GM12878 (cell line): Measurements from ENCODE around the gene HEATR9. TPM values are rescaled to one million over a fixed set of nuclear protein-coding genes. Genes with fewer than 3 reads are reported as not detected.

ENCODE experiments used
- ATAC-seq: fragments of 200-7000 bp; cut with Tn5 transposase; 3 replicates; pipeline ENCODE4 v1.9.1; 2020; ENCODE audit warnings: mild to moderate bottlenecking, moderate library complexity
- BruUV-seq: library from RNA; stranded (reverse); fragments of 400-500 nt; replicated peaks from 2 replicates; lab custom pipeline; 2021; lab: Mats Ljungman, UMichigan
- CTCF ChIA-PET: fragments of 300-600 bp; sonication (Branson Sonifier 250); formaldehyde crosslinking; extraction: SDS; loops from one replicate; lab custom pipeline; 2021; ENCODE audit warnings: inconsistent platforms; lab: Yijun Ruan, JAX
- POLR2A ChIA-PET: fragments of 350-600 bp; formaldehyde crosslinking; extraction: SDS; loops from one replicate; lab custom pipeline; 2021; ENCODE audit warnings: inconsistent platforms; lab: Charles Lee
- RAD21 ChIA-PET: fragments of 300-600 bp; sonication (Branson Sonifier 250); formaldehyde crosslinking; loops from one replicate; lab custom pipeline; 2023; ENCODE audit warnings: antibody characterized with exemption; ENCODE audit not compliant: unreplicated experiment; lab: Charles Lee
- SMC1A ChIA-PET: fragments of 300-600 bp; sonication (Branson Sonifier 250); formaldehyde crosslinking; loops from one replicate; lab custom pipeline; 2023; ENCODE audit not compliant: unreplicated experiment, uncharacterized antibody; lab: Charles Lee
- DNase-seq: peaks from one replicate; pipeline ENCODE4 v3.0.0-alpha.2; 2011; ENCODE audit warnings: low read depth, low spot score
- FAIRE-seq: peaks from 3 replicates; lab custom pipeline; 2011; peaks lifted over from hg19 to GRCh38; lab: Jason Lieb, UNC
- H2AFZ ChIP-seq: 2 replicates; pipeline ENCODE4 v1.6.0; 2011; ENCODE audit warnings: low read depth, low read length, control low read depth; ENCODE audit not compliant: control insufficient read depth
- H3K27ac ChIP-seq: 2 replicates; pipeline ENCODE4 v1.5.1; 2011; ENCODE audit warnings: control low read depth; ENCODE audit not compliant: control insufficient read depth, insufficient read depth
- H3K27me3 ChIP-seq, 2 experiments: replicated peaks in 1 of 2; 2 replicates each; pipeline versions ENCODE4 v1.6.0 to v1.6.1; 2011; ENCODE audit warnings: low read length in 1 of 2; ENCODE audit not compliant: control insufficient read depth in 2 of 2, insufficient read depth in 2 of 2
- H3K36me3 ChIP-seq, 2 experiments: 2 replicates each; pipeline ENCODE4 v1.5.1; 2011; ENCODE audit warnings: low read length in 1 of 2; ENCODE audit not compliant: control insufficient read depth in 2 of 2, insufficient read depth in 2 of 2
- H3K4me1 ChIP-seq: 2 replicates; pipeline ENCODE4 v1.6.1; 2011; ENCODE audit warnings: mild to moderate bottlenecking, low read length, moderate library complexity, mixed read lengths; ENCODE audit not compliant: control insufficient read depth, insufficient read depth
- H3K4me2 ChIP-seq: 2 replicates; pipeline ENCODE4 v1.6.0; 2011; ENCODE audit warnings: control low read depth; ENCODE audit not compliant: control insufficient read depth, insufficient read depth
- H3K4me3 ChIP-seq: fragments of 200-600 bp; sonication (generic); 2 replicates; pipeline ENCODE4 v1.5.1; 2016
- H3K79me2 ChIP-seq: 2 replicates; pipeline ENCODE4 v1.6.0; 2011; ENCODE audit warnings: low read length; ENCODE audit not compliant: control insufficient read depth, insufficient read depth
- H3K9ac ChIP-seq: 2 replicates; pipeline ENCODE4 v1.8.0; 2011; ENCODE audit warnings: low read length, control low read depth, mixed read lengths; ENCODE audit not compliant: control insufficient read depth, insufficient read depth
- H3K9me3 ChIP-seq: replicated peaks from 3 replicates; pipeline ENCODE4 v1.5.1; 2011; ENCODE audit warnings: mild to moderate bottlenecking, low read length; ENCODE audit not compliant: control insufficient read depth, insufficient read depth
- H4K20me1 ChIP-seq: 2 replicates; pipeline ENCODE4 v1.6.0; 2011; ENCODE audit not compliant: control insufficient read depth, insufficient read depth
- ASH2L ChIP-seq: fragments of 300-600, 200-600 bp; sonication (generic); IDR thresholded peaks from 2 replicates; pipeline ENCODE4 v1.6.1; 2017; ENCODE audit warnings: low read depth, mild to moderate bottlenecking, borderline replicate concordance
- BACH1 ChIP-seq: fragments of 450-650 bp; IDR thresholded peaks from 2 replicates; pipeline ENCODE4 v1.6.1; 2017; ENCODE audit warnings: mild to moderate bottlenecking, borderline replicate concordance
- CBX3 ChIP-seq: fragments of 200-600 bp; sonication (generic); IDR thresholded peaks from 2 replicates; pipeline ENCODE4 v1.6.1; 2016; ENCODE audit warnings: low read depth, borderline replicate concordance
- E2F8 ChIP-seq: fragments of 450-650 bp; IDR thresholded peaks from 2 replicates; pipeline ENCODE4 v1.6.1; 2018; ENCODE audit warnings: mild to moderate bottlenecking, low read depth, moderate library complexity; ENCODE audit not compliant: partially characterized antibody
- E4F1 ChIP-seq: fragments of 450-650 bp; IDR thresholded peaks from 2 replicates; pipeline ENCODE4 v1.6.1; 2018; ENCODE audit warnings: borderline replicate concordance, mild to moderate bottlenecking; ENCODE audit not compliant: partially characterized antibody
- ESRRA ChIP-seq: IDR thresholded peaks from 2 replicates; pipeline ENCODE4 v1.6.1; 2012; ENCODE audit warnings: mild to moderate bottlenecking, low read length, improper control_type of control experiment
- GABPA ChIP-seq: IDR thresholded peaks from 2 replicates; pipeline ENCODE4 v1.6.1; 2014; ENCODE audit warnings: antibody characterized with exemption, low read depth, mild to moderate bottlenecking, inconsistent platforms
- NFYA ChIP-seq: IDR thresholded peaks from 2 replicates; pipeline ENCODE4 v1.6.1; 2011; ENCODE audit warnings: low read depth, mild to moderate bottlenecking, low read length, improper control_type of control experiment, borderline replicate concordance
- POU2F2 ChIP-seq: IDR thresholded peaks from 3 replicates; pipeline ENCODE4 v1.6.1; 2011; ENCODE audit warnings: low read depth, mild to moderate bottlenecking, low read length, borderline replicate concordance
- ZZZ3 ChIP-seq: IDR thresholded peaks from 2 replicates; pipeline ENCODE4 v1.6.1; 2011; ENCODE audit warnings: low read depth; ENCODE audit not compliant: control insufficient read depth, insufficient read length
- WGBS: methylation state at CpG from one replicate; pipeline ENCODE4 v1.1.6; 2016; ENCODE audit warnings: low lambda C conversion rate; ENCODE audit not compliant: insufficient replicate concordance, insufficient coverage; ENCODE audit errors: missing lambda C conversion rate; 5-methylcytosine and 5-hydroxymethylcytosine counted together
- in situ Hi-C: fragments of 300-500 bp; cut with MboI; formaldehyde crosslinking; loops from 9 replicates; pipeline ENCODE4 v1.14.3; 2018; ENCODE audit warnings: mixed read lengths
- intact Hi-C: fragments of 100-400 bp; cut with micrococcal nuclease; formaldehyde crosslinking; loops from one replicate; pipeline ENCODE4 v1.14.2; 2022; ENCODE audit not compliant: unreplicated experiment
- polyA plus RNA-seq, 11 experiments: library from polyadenylated mRNA; depleted of rRNA in 4 of 11; unstranded in 6 of 11; stranded (reverse) in 5 of 11; fragments of >200 nt; fragmentation: Nextera tagmentation in 4 of 11; fragmentation: Illumina TruSeq in 1 of 11; extraction: Ambion mirVana in 4 of 11; extraction: Trizol in 1 of 11; gene quantifications; 1 replicate in 1 of 11; 2 replicates in 10 of 11; pipeline versions ENCODE4 v1.2.1 to v1.2.3, GENCODE V29; 2011 to 2016; ENCODE audit warnings: inconsistent platforms in 2 of 11, missing spikeins in 2 of 11, low read depth in 1 of 11
- total RNA-seq, 4 experiments: library from RNA; depleted of rRNA in 3 of 4; stranded (reverse); fragments of >200 nt in 3 of 4; fragmentation: Illumina TruSeq in 1 of 4; extraction: Trizol in 1 of 4; gene quantifications; 2 replicates each; pipeline versions ENCODE4 v1.2.1 to v1.2.3, GENCODE V29; 2013 to 2021
- TF ChIP-seq, protein P1 (sequence below): IDR thresholded peaks from 2 replicates; pipeline ENCODE4 v1.6.1; 2012; ENCODE audit warnings: mild to moderate bottlenecking, low read depth, low read length

Gene HEATR9
- total and polyA plus RNA-seq, 10 of the 15 experiments (the other 5 are each of a cell fraction or from before 2014, with no cell fraction given): 0.04 to 0.43 (median 0.13) TPM; not detected in 2

DNA sequence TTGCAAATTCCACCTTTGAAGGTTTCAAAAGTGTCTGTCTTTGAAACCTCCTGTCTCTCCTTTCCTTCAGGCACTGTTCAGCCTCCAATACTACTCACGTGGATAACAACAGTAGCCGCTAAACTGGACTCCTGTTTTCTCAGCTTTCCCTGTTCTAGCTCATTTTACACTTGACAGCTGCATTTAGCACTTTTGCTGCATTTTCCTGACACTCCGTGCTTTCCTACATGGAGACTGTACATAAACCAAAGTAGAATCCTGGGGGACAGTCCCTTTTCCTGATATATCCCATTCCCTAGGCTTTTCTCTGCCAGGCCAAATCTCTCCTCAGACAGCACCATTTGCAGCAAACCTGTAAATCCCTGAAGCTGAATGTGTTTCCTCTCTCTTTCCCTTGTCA, 7.8 kb upstream of the HEATR9 start:
- ChIA-PET POLR2A (interaction anchor here (0.8 to 3.4 kb wide), 9 partner anchors 8 to 612 kb away, joined by 3 to 33 read pairs (median 4); partner anchors contain the start of genes HEATR9 and RDM1), SMC1A (interaction anchor here (0.7 to 14.1 kb wide), 19 partner anchors 11 to 256 kb away, joined by 3 to 155 read pairs (median 3); no protein-coding TSS in a partner anchor), RAD21 (interaction anchor here (0.8 to 7.0 kb wide), 6 partner anchors 16 to 66 kb away, joined by 3 to 125 read pairs (median 4); no protein-coding TSS in a partner anchor), CTCF (interaction anchor here (0.7 to 2.5 kb wide), 15 partner anchors 13 to 273 kb away, joined by 3 to 11 read pairs (median 4); partner anchors contain the start of gene TAF15)
- DNase-seq: no peak
- no peaks in the 10 kb centered on the region for H4K20me1 ChIP-seq
- no peak overlapping the region for H2AFZ ChIP-seq
- H3K79me2 ChIP-seq: no peaks in the 10 kb centered on the region
- H3K27me3 ChIP-seq: no peaks in the 10 kb centered on the region
- no peaks in the 10 kb centered on the region for H3K36me3 ChIP-seq
- ATAC-seq: no peak
- no peak for FAIRE-seq
- in situ Hi-C loops: no loop called here
- H3K9me3 ChIP-seq: no peaks in the 10 kb centered on the region
- intact Hi-C loops: no loop called here
- no peak overlapping the region for H3K4me2 ChIP-seq
- no TSS peak for BruUV-seq
- H3K9ac ChIP-seq: no peak overlapping the region
- peaks cover 28% of the 10 kb centered on the region for H3K4me1 ChIP-seq
- no peak overlapping the region for H3K27ac ChIP-seq
- 97% methylated on average over 3 of the region's 3 CpGs for WGBS
- no peak overlapping the region for H3K4me3 ChIP-seq
- TF ChIP-seq NFYA: no peak
- no peak for TF ChIP-seq BACH1
- no peak for TF ChIP-seq E2F8
- no peak for TF ChIP-seq GABPA
- TF ChIP-seq ASH2L: no peak
- TF ChIP-seq CBX3: no peak
- TF ChIP-seq E4F1: no peak
- TF ChIP-seq, protein P1, sequence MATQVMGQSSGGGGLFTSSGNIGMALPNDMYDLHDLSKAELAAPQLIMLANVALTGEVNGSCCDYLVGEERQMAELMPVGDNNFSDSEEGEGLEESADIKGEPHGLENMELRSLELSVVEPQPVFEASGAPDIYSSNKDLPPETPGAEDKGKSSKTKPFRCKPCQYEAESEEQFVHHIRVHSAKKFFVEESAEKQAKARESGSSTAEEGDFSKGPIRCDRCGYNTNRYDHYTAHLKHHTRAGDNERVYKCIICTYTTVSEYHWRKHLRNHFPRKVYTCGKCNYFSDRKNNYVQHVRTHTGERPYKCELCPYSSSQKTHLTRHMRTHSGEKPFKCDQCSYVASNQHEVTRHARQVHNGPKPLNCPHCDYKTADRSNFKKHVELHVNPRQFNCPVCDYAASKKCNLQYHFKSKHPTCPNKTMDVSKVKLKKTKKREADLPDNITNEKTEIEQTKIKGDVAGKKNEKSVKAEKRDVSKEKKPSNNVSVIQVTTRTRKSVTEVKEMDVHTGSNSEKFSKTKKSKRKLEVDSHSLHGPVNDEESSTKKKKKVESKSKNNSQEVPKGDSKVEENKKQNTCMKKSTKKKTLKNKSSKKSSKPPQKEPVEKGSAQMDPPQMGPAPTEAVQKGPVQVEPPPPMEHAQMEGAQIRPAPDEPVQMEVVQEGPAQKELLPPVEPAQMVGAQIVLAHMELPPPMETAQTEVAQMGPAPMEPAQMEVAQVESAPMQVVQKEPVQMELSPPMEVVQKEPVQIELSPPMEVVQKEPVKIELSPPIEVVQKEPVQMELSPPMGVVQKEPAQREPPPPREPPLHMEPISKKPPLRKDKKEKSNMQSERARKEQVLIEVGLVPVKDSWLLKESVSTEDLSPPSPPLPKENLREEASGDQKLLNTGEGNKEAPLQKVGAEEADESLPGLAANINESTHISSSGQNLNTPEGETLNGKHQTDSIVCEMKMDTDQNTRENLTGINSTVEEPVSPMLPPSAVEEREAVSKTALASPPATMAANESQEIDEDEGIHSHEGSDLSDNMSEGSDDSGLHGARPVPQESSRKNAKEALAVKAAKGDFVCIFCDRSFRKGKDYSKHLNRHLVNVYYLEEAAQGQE: no peak
- no peak for TF ChIP-seq POU2F2
- no peak for TF ChIP-seq ZZZ3
- TF ChIP-seq ESRRA: no peak
